ENCODE data around the gene RALBP1. TPM values are rescaled to one million over a fixed set of nuclear protein-coding genes. Genes with fewer than 3 reads are reported as not detected.

RALBP1 gene
- total RNA-seq, 4 donors from 2014 or later, result 103 to 164 (median 115) TPM

GRCh38 chr18:9539938-9540337 is 64.6 kb downstream of the RALBP1 start:
- intact Hi-C loops (cut with DNase I), result no loop called here
- H3K27ac ChIP-seq (replicated peaks in 1 of 4), result no peak overlapping the region
- TF ChIP-seq EP300 (IDR thresholded peaks at IDR 0.05) (no peak), POLR2A (IDR thresholded peaks at IDR 0.05; ENCODE audit: low read depth) (no peak), CTCF (IDR thresholded peaks at IDR 0.05) (no peak), POLR2AphosphoS5 (IDR thresholded peaks at IDR 0.05) (no peak)
- H3K36me3 ChIP-seq, result peaks cover 6 to 54% (median 41%) of the 10 kb centered on the region in 4 donors
- H3K9me3 ChIP-seq, result no peaks in the 10 kb centered on the region
- 90% methylated on average over 7 of the region's 8 CpGs for WGBS
- no peak overlapping the region for H3K4me3 ChIP-seq
- H3K4me1 ChIP-seq, result peaks cover 0 to 19% (median 14%) of the 10 kb centered on the region in 4 donors
- DNase-seq (ENCODE audit: extremely low spot score), result no peak
- H3K27me3 ChIP-seq, result no peaks in the 10 kb centered on the region

GRCh38 chr18:9542924-9543323 is 67.6 kb downstream of the RALBP1 start:
- no peaks in the 10 kb centered on the region for H3K4me1 ChIP-seq
- intact Hi-C loops (cut with DNase I), result no loop called here
- no peak for TF ChIP-seq CTCF (IDR thresholded peaks at IDR 0.05)
- TF ChIP-seq EP300 (IDR thresholded peaks at IDR 0.05), result no peak
- no peak for TF ChIP-seq POLR2A (IDR thresholded peaks at IDR 0.05; ENCODE audit: low read depth)
- no peak for TF ChIP-seq POLR2AphosphoS5 (IDR thresholded peaks at IDR 0.05)
- DNase-seq (ENCODE audit: extremely low spot score), result no peak
- WGBS, result 82% methylated on average over 4 of the region's 4 CpGs
- H3K9me3 ChIP-seq, result no peaks in the 10 kb centered on the region
- H3K4me3 ChIP-seq, result no peak overlapping the region
- no peaks in the 10 kb centered on the region for H3K27me3 ChIP-seq
- peaks cover 15 to 58% (median 49%) of the 10 kb centered on the region in 4 donors for H3K36me3 ChIP-seq
- no peak overlapping the region for H3K27ac ChIP-seq (replicated peaks in 1 of 4)

GRCh38 chr18:9545029-9545428 is 69.7 kb downstream of the RALBP1 start:
- Histone ChIP-seq H3K4me3 (no peak overlapping the region), H3K9me3 (no peaks in the 10 kb centered on the region), H3K4me1 (no peaks in the 10 kb centered on the region), H3K36me3 (peaks cover 36 to 58% (median 53%) of the 10 kb centered on the region in 4 donors), H3K27ac (replicated peaks in 1 of 4) (no peak overlapping the region), H3K27me3 (no peaks in the 10 kb centered on the region)
- DNase-seq (ENCODE audit: extremely low spot score), result no peak
- 85% methylated on average over 5 of the region's 5 CpGs for WGBS
- intact Hi-C loops (cut with DNase I), result no loop called here
- TF ChIP-seq POLR2A (IDR thresholded peaks at IDR 0.05; ENCODE audit: low read depth) (no peak), POLR2AphosphoS5 (IDR thresholded peaks at IDR 0.05) (no peak), CTCF (IDR thresholded peaks at IDR 0.05) (no peak), EP300 (IDR thresholded peaks at IDR 0.05) (no peak)

- peaks cover 0 to 9% (median 6%) of the 10 kb centered on the region in 4 donors for H3K4me1 ChIP-seq
- H3K36me3 ChIP-seq, result peaks cover 37 to 71% (median 66%) of the 10 kb centered on the region in 4 donors
- TF ChIP-seq CTCF (IDR thresholded peaks at IDR 0.05) (no peak), POLR2A (IDR thresholded peaks at IDR 0.05; ENCODE audit: low read depth) (no peak), EP300 (IDR thresholded peaks at IDR 0.05) (no peak), POLR2AphosphoS5 (IDR thresholded peaks at IDR 0.05) (no peak)
These were observed 71.2 kb downstream of the RALBP1 start for GRCh38 chr18:9546468-9546867.

GRCh38 chr18:9547782-9548181 is 72.5 kb downstream of the RALBP1 start:
- Histone ChIP-seq H3K9me3 (no peaks in the 10 kb centered on the region), H3K4me1 (peaks cover 0 to 10% (median 6%) of the 10 kb centered on the region in 4 donors), H3K27me3 (no peaks in the 10 kb centered on the region), H3K4me3 (no peak overlapping the region), H3K27ac (replicated peaks in 1 of 4) (no peak overlapping the region), H3K36me3 (peaks cover 42 to 84% (median 77%) of the 10 kb centered on the region in 4 donors)
- 92% methylated on average over 7 of the region's 7 CpGs for WGBS
- TF ChIP-seq POLR2A (IDR thresholded peaks at IDR 0.05; ENCODE audit: low read depth), result no peak
- TF ChIP-seq POLR2AphosphoS5 (IDR thresholded peaks at IDR 0.05), result no peak
- TF ChIP-seq CTCF (IDR thresholded peaks at IDR 0.05), result no peak
- no peak for TF ChIP-seq EP300 (IDR thresholded peaks at IDR 0.05)
- no peak for DNase-seq (ENCODE audit: extremely low spot score)
- intact Hi-C loops (cut with DNase I), result no loop called here

More at GRCh38 chr18:9546468-9546867, 71.2 kb downstream of the RALBP1 start:
- no peaks in the 10 kb centered on the region for H3K9me3 ChIP-seq
- intact Hi-C loops (cut with DNase I), result no loop called here
- WGBS, result 78% methylated on average over 6 of the region's 6 CpGs
- H3K4me3 ChIP-seq, result no peak overlapping the region
- no peak for DNase-seq (ENCODE audit: extremely low spot score)
- no peak overlapping the region for H3K27ac ChIP-seq (replicated peaks in 1 of 4)
- H3K27me3 ChIP-seq, result no peaks in the 10 kb centered on the region

Data from esophagus muscularis mucosa (tissue), 4 donors.